K562 (cell line): ENCODE results near the gene CABP5. TPM values are rescaled to one million over a fixed set of nuclear protein-coding genes. Genes with fewer than 3 reads are reported as not detected.
A peak's percentile ranks its signal among the peaks of the same experiment; 100 is the strongest.
"Not testable (repeated sequence)": the region's sequence is repeated elsewhere in the genome, so short reads cannot be mapped to it uniquely, and the experiment has no call there.

Experiments used
- ATAC-seq: fragments of 200-7000 bp; cut with Tn5 transposase; 3 replicates; pipeline ENCODE4 v1.9.1; 2020; ENCODE audit warnings: moderate library complexity
- BruUV-seq: library from RNA; stranded (reverse); fragments of 400-500 nt; replicated peaks from 2 replicates; lab custom pipeline; 2021; lab: Mats Ljungman, UMichigan
- CTCF ChIA-PET: fragments of 300-600 bp; formaldehyde crosslinking; extraction: SDS; loops from one replicate; lab custom pipeline; 2021; ENCODE audit warnings: low intra/inter-chr PET ratio; lab: Yijun Ruan, JAX
- POLR2A ChIA-PET: fragments of 300-600, 350-650 bp; sonication (Branson Sonifier 250); formaldehyde crosslinking; extraction: SDS; loops from one replicate; lab custom pipeline; 2021; ENCODE audit warnings: antibody characterized with exemption, inconsistent platforms; lab: Yijun Ruan, JAX
- DNase-seq, 4 experiments: peaks; one replicate each; pipeline versions ENCODE4 v3.0.0 to v3.0.0-alpha.2; 2011 to 2018; ENCODE audit warnings: low spot score in 3 of 4, mixed read lengths in 3 of 4; ENCODE audit errors: extremely low read depth in 1 of 4
- FAIRE-seq: peaks from 2 replicates; lab custom pipeline; 2011; peaks lifted over from hg19 to GRCh38; lab: Jason Lieb, UNC
- H2AFZ ChIP-seq: 2 replicates; pipeline ENCODE4 v1.6.0; 2011; ENCODE audit warnings: low read depth, low read length, control low read depth, inconsistent platforms
- H3K27ac ChIP-seq: fragments of 200-600 bp; 3 replicates; pipeline ENCODE4 v1.8.0; 2011; ENCODE audit warnings: low read depth, mild to moderate bottlenecking, control low read depth, inconsistent platforms, low read length, moderate library complexity, mixed read lengths; ENCODE audit errors: extremely low read depth
- H3K27me3 ChIP-seq, 2 experiments: fragments of 300-600 bp in 1 of 2; 2 replicates in 1 of 2; 3 replicates in 1 of 2; pipeline versions ENCODE4 v1.6.0 to v1.8.0; 2011; ENCODE audit warnings: inconsistent platforms in 2 of 2, low read length in 2 of 2, mild to moderate bottlenecking in 1 of 2, mixed read lengths in 1 of 2, moderate library complexity in 1 of 2; ENCODE audit not compliant: control insufficient read depth in 2 of 2, insufficient read depth in 2 of 2
- H3K36me3 ChIP-seq: fragments of 300-600 bp; 3 replicates; pipeline ENCODE4 v1.8.0; 2011; ENCODE audit warnings: mild to moderate bottlenecking, low read length, inconsistent platforms; ENCODE audit not compliant: control insufficient read depth, insufficient read depth
- H3K4me1 ChIP-seq, 2 experiments: fragments of 200-600 bp in 1 of 2; replicated peaks in 1 of 2; 2 replicates in 1 of 2; 3 replicates in 1 of 2; pipeline versions ENCODE4 v1.5.1 to v1.8.0; 2011; ENCODE audit warnings: inconsistent platforms in 2 of 2, low read length in 2 of 2, mild to moderate bottlenecking in 1 of 2, mixed read lengths in 1 of 2, moderate library complexity in 1 of 2; ENCODE audit not compliant: control insufficient read depth in 2 of 2, insufficient read depth in 2 of 2
- H3K4me2 ChIP-seq: 2 replicates; pipeline ENCODE4 v1.6.1; 2011; ENCODE audit warnings: low read length, control low read depth, inconsistent platforms, mixed read lengths; ENCODE audit not compliant: insufficient read depth
- H3K4me3 ChIP-seq: fragments of 200-600 bp; sonication (generic), shearing (Covaris generic); 2 replicates; pipeline ENCODE4 v1.5.1; 2016; ENCODE audit warnings: control low read depth, inconsistent platforms
- H3K79me2 ChIP-seq: fragments of 200-600 bp; 3 replicates; pipeline ENCODE4 v1.8.0; 2011; ENCODE audit warnings: low read length, inconsistent platforms; ENCODE audit not compliant: control insufficient read depth, insufficient read depth
- H3K9ac ChIP-seq, 2 experiments: 2 replicates each; pipeline versions ENCODE4 v1.6.0 to v1.6.1; 2011; ENCODE audit warnings: low read depth in 2 of 2, low read length in 2 of 2, control low read depth in 1 of 2, inconsistent platforms in 1 of 2, mild to moderate bottlenecking in 1 of 2, mixed read lengths in 1 of 2; ENCODE audit not compliant: insufficient read depth in 1 of 2
- H3K9me1 ChIP-seq: one replicate; pipeline ENCODE4 v1.6.0; 2011; ENCODE audit warnings: inconsistent platforms, mild to moderate bottlenecking, low read length, moderate library complexity; ENCODE audit not compliant: control insufficient read depth, insufficient read depth
- H3K9me3 ChIP-seq: replicated peaks from 2 replicates; pipeline ENCODE4 v1.5.1; 2011; ENCODE audit warnings: low read depth, low read length, inconsistent platforms; ENCODE audit not compliant: control insufficient read depth, insufficient read depth
- H4K20me1 ChIP-seq: replicated peaks from 2 replicates; pipeline ENCODE4 v1.6.1; 2011; ENCODE audit warnings: low read length, inconsistent platforms, mixed read lengths; ENCODE audit not compliant: control insufficient read depth, insufficient read depth
- DIDO1 ChIP-seq: fragments of 450-650 bp; IDR thresholded peaks from 2 replicates; pipeline ENCODE4 v1.6.1; 2016; ENCODE audit warnings: low read depth, missing biosample characterization, missing genetic modification characterization
- POLR2AphosphoS2 ChIP-seq: IDR thresholded peaks from 2 replicates; pipeline ENCODE4 v1.6.1; 2012; ENCODE audit warnings: low read length, improper control_type of control experiment
- SIN3A ChIP-seq, 2 experiments: fragments of 150-350 bp in 1 of 2; IDR thresholded peaks; 2 replicates each; pipeline ENCODE4 v1.6.1; 2011 to 2016; ENCODE audit warnings: borderline replicate concordance in 2 of 2, low read depth in 2 of 2, low read length in 2 of 2, mild to moderate bottlenecking in 2 of 2, moderate library complexity in 2 of 2; ENCODE audit not compliant: control insufficient read depth in 1 of 2
- WGBS: fragments of 100-300 bp; shearing (Covaris generic); methylation state at CpG from one replicate; pipeline ENCODE4 v1.1.6; 2016; ENCODE audit warnings: low coverage, mixed read lengths; ENCODE audit not compliant: insufficient coverage; ENCODE audit errors: missing lambda C conversion rate; 5-methylcytosine and 5-hydroxymethylcytosine counted together
- in situ Hi-C: fragments of 300-500 bp; cut with MboI; formaldehyde crosslinking; loops from 4 replicates; pipeline ENCODE4 v1.15.0; 2018; ENCODE audit warnings: inconsistent platforms, mixed read lengths
- intact Hi-C: fragments of 100-400 bp; cut with micrococcal nuclease; formaldehyde crosslinking; loops from 2 replicates; pipeline ENCODE4 v1.14.2; 2022
- polyA plus RNA-seq, 8 experiments: library from polyadenylated mRNA; depleted of rRNA in 4 of 8; stranded (reverse) in 5 of 8; unstranded in 3 of 8; fragments of >200 nt; fragmentation: Nextera tagmentation in 2 of 8; fragmentation: Illumina TruSeq in 1 of 8; extraction: Ambion mirVana in 2 of 8; extraction: Trizol in 1 of 8; gene quantifications; 2 replicates each; pipeline versions ENCODE4 v1.2.1 to v1.2.3, GENCODE V29; 2011 to 2014; ENCODE audit warnings: inconsistent platforms in 1 of 8, missing spikeins in 1 of 8
- total RNA-seq, 7 experiments: library from RNA; depleted of rRNA in 6 of 7; stranded (reverse); fragments of >200 nt in 6 of 7; fragmentation: Illumina TruSeq in 2 of 7; extraction: Trizol in 2 of 7; gene quantifications; 2 replicates each; pipeline versions ENCODE4 v1.2.1 to v1.2.3, GENCODE V29; 2011 to 2021; ENCODE audit warnings: low replicate concordance in 1 of 7

Gene CABP5
- total and polyA plus RNA-seq, 9 of the 15 experiments (the other 6 are each of a cell fraction or from before 2014, with no cell fraction given), result not detected

- BruUV-seq, intact Hi-C loops, ATAC-seq, H3K4me3 ChIP-seq, POLR2A ChIA-PET, FAIRE-seq, CTCF ChIA-PET, in situ Hi-C loops, H3K36me3 ChIP-seq, H3K27ac ChIP-seq, DNase-seq, H3K9ac ChIP-seq, H3K9me1 ChIP-seq, H3K9me3 ChIP-seq, H2AFZ ChIP-seq, H3K4me2 ChIP-seq, H3K4me1 ChIP-seq, H4K20me1 ChIP-seq, H3K79me2 ChIP-seq: not testable (repeated sequence)
- WGBS, result 0% methylated on average over 6 of the region's 6 CpGs
- H3K27me3 ChIP-seq, result peaks cover 7 to 22% of the 10 kb centered on the region in 2 experiments; a peak in 4 of 5 replicates
Observed at GRCh38 chr19:48088991-48089390, 45.1 kb upstream of the CABP5 start.

GRCh38 chr19:48085904-48086864 lies 42.3 kb upstream of the CABP5 start:
- CTCF ChIA-PET, result interaction anchor here (1.3 kb wide), 1 partner anchor 123 kb away, joined by 4 read pairs; no protein-coding TSS in a partner anchor
- H3K4me2 ChIP-seq, result no peak overlapping the region
- DNase-seq (no peak), ATAC-seq (peak; percentile 76), FAIRE-seq (peak; percentile 35)
- no peak overlapping the region for H2AFZ ChIP-seq
- H3K36me3 ChIP-seq, result no peaks in the 10 kb centered on the region
- no peaks in the 10 kb centered on the region for H4K20me1 ChIP-seq
- H3K27ac ChIP-seq, result no peak overlapping the region
- H3K79me2 ChIP-seq, result no peaks in the 10 kb centered on the region
- no peak overlapping the region for H3K4me3 ChIP-seq
- H3K9me1 ChIP-seq, result no peaks in the 10 kb centered on the region
- POLR2A ChIA-PET, result interaction anchor here (0.6 to 1.3 kb wide), 3 partner anchors 8 to 125 kb away, joined by 3 to 4 read pairs (median 3); no protein-coding TSS in a partner anchor
- H3K9ac ChIP-seq, result peak overlapping the region in 1 of 2 experiments; percentile 45; a peak in 1 of 4 replicates
- no peaks in the 10 kb centered on the region for H3K9me3 ChIP-seq
- peaks cover 9 to 27% of the 10 kb centered on the region in 2 experiments; a peak in 4 of 5 replicates for H3K27me3 ChIP-seq
- in situ Hi-C loops (no loop called here), intact Hi-C loops (no loop called here)
- no TSS peak for BruUV-seq
- H3K4me1 ChIP-seq, result no peaks in the 10 kb centered on the region; a peak in 1 of 5 replicates
- WGBS, result 7% methylated on average over 7 of the region's 7 CpGs
- TF ChIP-seq DIDO1 (tag), result no peak
- TF ChIP-seq SIN3A (IDR thresholded peaks at IDR 0.05; ENCODE audit: borderline replicate concordance in 2 of 2, control insufficient read depth in 1 of 2, low read depth in 2 of 2, low read length in 2 of 2), result no peak
- no peak for TF ChIP-seq POLR2AphosphoS2
